ENCODE results near the gene SLC35G6. TPM values are rescaled to one million over a fixed set of nuclear protein-coding genes. Genes with fewer than 3 reads are reported as not detected.

Gene SLC35G6
- polyA plus RNA-seq, 1 donor, result 0.52 TPM

- Histone ChIP-seq H3K27ac (ENCODE audit: low read length) (no peak overlapping the region), H3K9me3 (ENCODE audit: control insufficient read depth, low read depth, low read length) (no peaks in the 10 kb centered on the region), H3K4me3 (ENCODE audit: low read length) (no peak overlapping the region), H3K27me3 (ENCODE audit: control insufficient read depth, insufficient read depth, low read length) (no peaks in the 10 kb centered on the region), H3K4me1 (ENCODE audit: control insufficient read depth, insufficient read depth, low read length) (no peaks in the 10 kb centered on the region), H3K36me3 (ENCODE audit: control insufficient read depth, insufficient read depth, low read length) (peaks cover 91% of the 10 kb centered on the region)
- WGBS (ENCODE audit: insufficient coverage, low lambda C conversion rate), result no CpG with 5 or more reads among the region's 20 CpGs
- DNase-seq, result no peak
Observed at GRCh38 chr17:7502171-7502847, 21.1 kb downstream of the SLC35G6 start.

- WGBS (ENCODE audit: insufficient coverage, low lambda C conversion rate), result no CpG with 5 or more reads among the region's 14 CpGs
- no peak for DNase-seq
- no peak overlapping the region for H3K27ac ChIP-seq (ENCODE audit: low read length)
- no peak overlapping the region for H3K4me3 ChIP-seq (ENCODE audit: low read length)
- H3K36me3 ChIP-seq (ENCODE audit: control insufficient read depth, insufficient read depth, low read length), result peaks cover 87% of the 10 kb centered on the region
- no peaks in the 10 kb centered on the region for H3K4me1 ChIP-seq (ENCODE audit: control insufficient read depth, insufficient read depth, low read length)
- H3K27me3 ChIP-seq (ENCODE audit: control insufficient read depth, insufficient read depth, low read length), result no peaks in the 10 kb centered on the region
- no peaks in the 10 kb centered on the region for H3K9me3 ChIP-seq (ENCODE audit: control insufficient read depth, low read depth, low read length)
Observed at GRCh38 chr17:7502987-7503386, 21.7 kb downstream of the SLC35G6 start.

GRCh38 chr17:7503521-7503920 lies 22.3 kb downstream of the SLC35G6 start:
- H3K9me3 ChIP-seq (ENCODE audit: control insufficient read depth, low read depth, low read length), result no peaks in the 10 kb centered on the region
- no peaks in the 10 kb centered on the region for H3K4me1 ChIP-seq (ENCODE audit: control insufficient read depth, insufficient read depth, low read length)
- peaks cover 87% of the 10 kb centered on the region for H3K36me3 ChIP-seq (ENCODE audit: control insufficient read depth, insufficient read depth, low read length)
- DNase-seq, result no peak
- no CpG with 5 or more reads among the region's 8 CpGs for WGBS (ENCODE audit: insufficient coverage, low lambda C conversion rate)
- no peaks in the 10 kb centered on the region for H3K27me3 ChIP-seq (ENCODE audit: control insufficient read depth, insufficient read depth, low read length)
- no peak overlapping the region for H3K4me3 ChIP-seq (ENCODE audit: low read length)
- no peak overlapping the region for H3K27ac ChIP-seq (ENCODE audit: low read length)

DNA sequence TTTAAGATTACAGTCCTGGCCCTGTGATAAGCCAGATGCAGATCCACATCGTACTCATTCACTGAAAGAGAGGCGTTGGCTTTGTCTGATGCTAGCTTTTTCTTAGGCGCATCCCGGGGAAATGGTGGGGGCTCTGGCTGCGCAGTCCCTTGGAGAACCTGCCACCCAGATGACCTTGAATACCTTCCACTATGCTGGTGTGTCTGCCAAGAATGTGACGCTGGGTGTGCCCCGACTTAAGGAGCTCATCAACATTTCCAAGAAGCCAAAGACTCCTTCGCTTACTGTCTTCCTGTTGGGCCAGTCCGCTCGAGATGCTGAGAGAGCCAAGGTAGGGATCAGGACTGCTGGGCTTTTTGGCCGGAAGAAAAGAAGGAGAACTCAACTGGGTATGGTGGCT lies 26.9 kb downstream of the SLC35G6 start:
- Histone ChIP-seq H3K27me3 (ENCODE audit: control insufficient read depth, insufficient read depth, low read length) (no peaks in the 10 kb centered on the region), H3K27ac (ENCODE audit: low read length) (no peak overlapping the region), H3K36me3 (ENCODE audit: control insufficient read depth, insufficient read depth, low read length) (peaks cover 85% of the 10 kb centered on the region), H3K4me3 (ENCODE audit: low read length) (no peak overlapping the region), H3K4me1 (ENCODE audit: control insufficient read depth, insufficient read depth, low read length) (no peaks in the 10 kb centered on the region), H3K9me3 (ENCODE audit: control insufficient read depth, low read depth, low read length) (no peaks in the 10 kb centered on the region)
- DNase-seq, result no peak
- no CpG with 5 or more reads among the region's 11 CpGs for WGBS (ENCODE audit: insufficient coverage, low lambda C conversion rate)

- H3K9me3 ChIP-seq (ENCODE audit: control insufficient read depth, low read depth, low read length), result no peaks in the 10 kb centered on the region
- H3K36me3 ChIP-seq (ENCODE audit: control insufficient read depth, insufficient read depth, low read length), result peaks cover 85% of the 10 kb centered on the region
- WGBS (ENCODE audit: insufficient coverage, low lambda C conversion rate), result no CpG with 5 or more reads among the region's 9 CpGs
- H3K4me3 ChIP-seq (ENCODE audit: low read length), result no peak overlapping the region
- H3K4me1 ChIP-seq (ENCODE audit: control insufficient read depth, insufficient read depth, low read length), result no peaks in the 10 kb centered on the region
- no peak overlapping the region for H3K27ac ChIP-seq (ENCODE audit: low read length)
- no peak for DNase-seq
- H3K27me3 ChIP-seq (ENCODE audit: control insufficient read depth, insufficient read depth, low read length), result no peaks in the 10 kb centered on the region
Observed at GRCh38 chr17:7508846-7509245, 27.6 kb downstream of the SLC35G6 start.

- H3K27ac ChIP-seq (ENCODE audit: low read length), result no peak overlapping the region
- H3K36me3 ChIP-seq (ENCODE audit: control insufficient read depth, insufficient read depth, low read length), result peaks cover 83% of the 10 kb centered on the region
- 67% methylated on average over 1 of the region's 5 CpGs for WGBS (ENCODE audit: insufficient coverage, low lambda C conversion rate)
Observed at GRCh38 chr17:7509937-7510336, 28.7 kb downstream of the SLC35G6 start.

DNA sequence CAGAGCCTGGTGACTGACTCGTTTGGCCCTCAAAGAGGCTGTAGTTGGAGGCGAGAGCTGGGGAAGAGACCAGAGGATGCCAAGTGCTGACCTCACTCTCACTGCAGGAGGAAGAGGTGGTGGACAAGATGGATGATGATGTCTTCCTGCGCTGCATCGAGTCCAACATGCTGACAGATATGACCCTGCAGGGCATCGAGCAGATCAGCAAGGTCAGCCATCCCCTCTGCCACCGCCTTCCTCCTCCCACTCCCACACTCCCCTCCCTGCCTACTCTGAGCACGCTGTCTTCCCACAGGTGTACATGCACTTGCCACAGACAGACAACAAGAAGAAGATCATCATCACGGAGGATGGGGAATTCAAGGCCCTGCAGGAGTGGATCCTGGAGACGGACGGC lies 29.9 kb downstream of the SLC35G6 start:
- Histone ChIP-seq H3K4me3 (ENCODE audit: low read length) (no peak overlapping the region), H3K4me1 (ENCODE audit: control insufficient read depth, insufficient read depth, low read length) (peaks cover 11% of the 10 kb centered on the region), H3K27me3 (ENCODE audit: control insufficient read depth, insufficient read depth, low read length) (no peaks in the 10 kb centered on the region), H3K27ac (ENCODE audit: low read length) (no peak overlapping the region), H3K36me3 (ENCODE audit: control insufficient read depth, insufficient read depth, low read length) (peaks cover 80% of the 10 kb centered on the region), H3K9me3 (ENCODE audit: control insufficient read depth, low read depth, low read length) (no peaks in the 10 kb centered on the region)
- no peak for DNase-seq
- 80% methylated on average over 1 of the region's 10 CpGs for WGBS (ENCODE audit: insufficient coverage, low lambda C conversion rate)

More at GRCh38 chr17:7509937-7510336, 28.7 kb downstream of the SLC35G6 start:
- no peaks in the 10 kb centered on the region for H3K9me3 ChIP-seq (ENCODE audit: control insufficient read depth, low read depth, low read length)
- no peaks in the 10 kb centered on the region for H3K27me3 ChIP-seq (ENCODE audit: control insufficient read depth, insufficient read depth, low read length)
- DNase-seq, result peak; percentile 70 to 84
- H3K4me1 ChIP-seq (ENCODE audit: control insufficient read depth, insufficient read depth, low read length), result peaks cover under 1% of the 10 kb centered on the region
- no peak overlapping the region for H3K4me3 ChIP-seq (ENCODE audit: low read length)

DNA sequence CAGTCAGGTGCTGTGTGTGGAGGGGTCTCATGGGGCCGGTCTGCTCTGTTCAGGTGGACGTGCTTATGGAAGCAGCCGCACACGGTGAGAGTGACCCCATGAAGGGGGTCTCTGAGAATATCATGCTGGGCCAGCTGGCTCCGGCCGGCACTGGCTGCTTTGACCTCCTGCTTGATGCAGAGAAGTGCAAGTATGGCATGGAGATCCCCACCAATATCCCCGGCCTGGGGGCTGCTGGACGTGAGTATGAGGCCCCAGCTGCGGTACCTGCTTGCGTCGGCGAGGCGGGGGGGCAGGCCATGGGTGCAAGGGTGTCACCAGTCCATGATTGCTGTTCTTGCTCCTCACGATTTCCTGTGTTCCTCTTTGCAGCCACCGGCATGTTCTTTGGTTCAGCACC lies 30.9 kb downstream of the SLC35G6 start:
- Histone ChIP-seq H3K9me3 (ENCODE audit: control insufficient read depth, low read depth, low read length) (no peaks in the 10 kb centered on the region), H3K36me3 (ENCODE audit: control insufficient read depth, insufficient read depth, low read length) (peaks cover 70% of the 10 kb centered on the region), H3K4me3 (ENCODE audit: low read length) (no peak overlapping the region), H3K27ac (ENCODE audit: low read length) (no peak overlapping the region), H3K4me1 (ENCODE audit: control insufficient read depth, insufficient read depth, low read length) (peaks cover 12% of the 10 kb centered on the region), H3K27me3 (ENCODE audit: control insufficient read depth, insufficient read depth, low read length) (no peaks in the 10 kb centered on the region)
- 100% methylated on average over 1 of the region's 15 CpGs for WGBS (ENCODE audit: insufficient coverage, low lambda C conversion rate)
- DNase-seq, result no peak

- H3K36me3 ChIP-seq (ENCODE audit: control insufficient read depth, insufficient read depth, low read length), result peaks cover 65% of the 10 kb centered on the region
Observed at GRCh38 chr17:7512824-7513540, 31.7 kb downstream of the SLC35G6 start.

DNA sequence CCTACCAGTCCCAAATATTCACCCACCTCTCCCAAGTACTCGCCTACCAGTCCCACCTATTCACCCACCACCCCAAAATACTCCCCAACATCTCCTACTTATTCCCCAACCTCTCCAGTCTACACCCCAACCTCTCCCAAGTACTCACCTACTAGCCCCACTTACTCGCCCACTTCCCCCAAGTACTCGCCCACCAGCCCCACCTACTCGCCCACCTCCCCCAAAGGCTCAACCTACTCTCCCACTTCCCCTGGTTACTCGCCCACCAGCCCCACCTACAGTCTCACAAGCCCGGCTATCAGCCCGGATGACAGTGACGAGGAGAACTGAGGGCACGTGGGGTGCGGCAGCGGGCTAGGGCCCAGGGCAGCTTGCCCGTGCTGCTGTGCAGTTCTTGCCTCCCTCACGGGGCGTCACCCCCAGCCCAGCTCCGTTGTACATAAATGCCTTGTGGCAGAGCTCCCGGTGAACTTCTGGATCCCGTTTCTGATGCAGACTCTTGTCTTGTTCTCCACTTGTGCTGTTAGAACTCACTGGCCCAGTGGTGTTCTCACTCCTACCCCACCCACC lies 32.7 kb downstream of the SLC35G6 start:
- H3K4me1 ChIP-seq (ENCODE audit: control insufficient read depth, insufficient read depth, low read length), result peaks cover 12% of the 10 kb centered on the region
- no peak overlapping the region for H3K4me3 ChIP-seq (ENCODE audit: low read length)
- no peaks in the 10 kb centered on the region for H3K9me3 ChIP-seq (ENCODE audit: control insufficient read depth, low read depth, low read length)
- H3K27ac ChIP-seq (ENCODE audit: low read length), result no peak overlapping the region
- H3K27me3 ChIP-seq (ENCODE audit: control insufficient read depth, insufficient read depth, low read length), result no peaks in the 10 kb centered on the region
- peaks cover 56% of the 10 kb centered on the region for H3K36me3 ChIP-seq (ENCODE audit: control insufficient read depth, insufficient read depth, low read length)
- WGBS (ENCODE audit: insufficient coverage, low lambda C conversion rate), result no CpG with 5 or more reads among the region's 17 CpGs
- no peak for DNase-seq

More at GRCh38 chr17:7512824-7513540, 31.7 kb downstream of the SLC35G6 start:
- no peaks in the 10 kb centered on the region for H3K27me3 ChIP-seq (ENCODE audit: control insufficient read depth, insufficient read depth, low read length)
- H3K9me3 ChIP-seq (ENCODE audit: control insufficient read depth, low read depth, low read length), result no peaks in the 10 kb centered on the region
- H3K27ac ChIP-seq (ENCODE audit: low read length), result no peak overlapping the region
- no peak overlapping the region for H3K4me3 ChIP-seq (ENCODE audit: low read length)
- WGBS (ENCODE audit: insufficient coverage, low lambda C conversion rate), result 95% methylated on average over 8 of the region's 20 CpGs
- H3K4me1 ChIP-seq (ENCODE audit: control insufficient read depth, insufficient read depth, low read length), result peaks cover 12% of the 10 kb centered on the region
- no peak for DNase-seq
